ENCODE results near the gene DARS1.
"Not testable (repeated sequence)": the region's sequence is repeated elsewhere in the genome, so short reads cannot be mapped to it uniquely, and the experiment has no call there.

Gene DARS1

DNA sequence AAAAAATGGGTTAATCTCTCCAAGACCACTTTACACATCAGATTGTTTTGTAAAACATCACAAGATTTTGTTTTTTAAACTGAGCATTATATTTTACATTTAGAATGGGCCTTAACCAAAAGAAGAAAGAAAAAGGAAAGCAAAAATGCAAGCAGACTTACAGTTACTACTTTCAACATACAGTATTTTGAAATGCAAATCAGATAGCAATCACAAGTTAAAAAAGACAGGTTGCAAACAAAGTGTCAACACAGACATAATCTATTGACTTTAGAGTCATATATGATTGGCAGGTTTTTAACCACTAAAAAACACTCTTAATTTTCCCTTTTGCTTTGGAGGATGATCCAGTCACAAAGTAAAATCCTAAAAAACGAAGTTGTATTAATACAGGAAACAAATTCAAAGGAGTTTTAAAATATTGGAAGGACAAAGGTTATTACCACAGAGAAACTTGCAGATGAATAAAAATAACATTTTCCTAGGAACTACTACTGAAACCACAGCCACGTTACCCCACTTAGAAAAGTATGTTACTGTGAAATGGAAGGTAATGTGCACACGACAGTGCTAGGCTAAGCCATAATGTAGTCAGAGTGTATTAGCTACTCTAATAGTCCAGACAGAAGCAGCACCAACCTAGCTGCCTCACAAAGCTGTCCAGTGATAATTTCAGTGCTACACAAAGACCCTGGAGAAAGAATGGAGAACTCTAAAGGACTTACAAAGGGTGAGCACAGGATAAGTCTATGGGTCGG is 22.9 kb downstream of the DARS1 start:
- no peak overlapping the region for H3K4me3 ChIP-seq (ENCODE audit: low read length)
- H3K9me3 ChIP-seq (ENCODE audit: low read length) = peaks cover 2% of the 10 kb centered on the region
- no peaks in the 10 kb centered on the region for H3K27me3 ChIP-seq (ENCODE audit: insufficient read depth, low read length)
- peaks cover 4% of the 10 kb centered on the region for H3K36me3 ChIP-seq (ENCODE audit: insufficient read depth, low read length)
- H2AFZ ChIP-seq (ENCODE audit: low read depth, low read length) = no peak overlapping the region
- peaks cover 18% of the 10 kb centered on the region for H3K4me1 ChIP-seq (ENCODE audit: insufficient read depth, low read length)

DNA sequence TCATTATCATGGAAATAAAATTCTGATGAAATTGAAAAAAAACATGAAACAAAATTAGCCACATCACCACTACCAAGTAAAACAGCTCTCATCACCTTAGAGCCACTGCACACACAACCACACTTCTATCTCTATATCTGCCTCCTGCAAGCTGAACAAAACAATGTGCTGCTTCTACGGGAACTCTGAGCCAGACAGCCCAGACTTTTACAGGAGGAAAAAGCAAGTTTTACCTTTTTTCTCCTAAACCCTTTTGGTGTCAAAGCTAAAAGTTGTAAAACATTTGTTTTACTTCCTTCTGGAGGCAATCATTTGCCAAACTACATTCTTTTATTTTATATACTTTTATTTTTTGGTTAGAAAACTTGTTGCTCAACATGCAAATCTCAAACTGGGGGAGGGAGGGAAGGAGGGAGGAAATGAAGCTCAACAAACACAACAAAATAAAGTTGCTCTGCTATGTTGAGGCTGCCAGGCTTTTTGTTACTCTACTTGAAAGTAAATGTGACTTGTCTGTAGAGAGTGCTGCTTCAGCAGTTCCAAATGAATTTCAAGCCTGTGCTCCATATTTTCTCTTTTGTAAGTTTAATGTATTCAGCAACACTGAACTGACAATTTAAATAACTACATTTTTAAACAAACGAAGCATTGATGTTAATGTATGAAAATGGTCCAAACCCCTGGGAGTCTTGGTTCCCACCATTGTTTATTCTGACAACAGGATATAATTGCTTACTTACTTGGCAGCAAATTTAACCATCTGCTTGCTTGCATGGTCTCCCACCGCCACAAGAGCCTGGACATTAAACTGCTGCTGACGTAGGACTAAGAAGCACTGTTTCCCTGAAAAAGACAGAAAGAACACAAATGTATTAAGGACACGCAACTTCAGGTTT is 24.5 kb downstream of the DARS1 start:
- Histone ChIP-seq H2AFZ (ENCODE audit: low read depth, low read length) (no peak overlapping the region), H3K27me3 (ENCODE audit: insufficient read depth, low read length) (no peaks in the 10 kb centered on the region), H3K4me1 (ENCODE audit: insufficient read depth, low read length) (peaks cover 18% of the 10 kb centered on the region), H3K4me3 (ENCODE audit: low read length) (no peak overlapping the region), H3K36me3 (ENCODE audit: insufficient read depth, low read length) (peaks cover 4% of the 10 kb centered on the region), H3K9me3 (ENCODE audit: low read length) (peaks cover 2% of the 10 kb centered on the region)

DNA sequence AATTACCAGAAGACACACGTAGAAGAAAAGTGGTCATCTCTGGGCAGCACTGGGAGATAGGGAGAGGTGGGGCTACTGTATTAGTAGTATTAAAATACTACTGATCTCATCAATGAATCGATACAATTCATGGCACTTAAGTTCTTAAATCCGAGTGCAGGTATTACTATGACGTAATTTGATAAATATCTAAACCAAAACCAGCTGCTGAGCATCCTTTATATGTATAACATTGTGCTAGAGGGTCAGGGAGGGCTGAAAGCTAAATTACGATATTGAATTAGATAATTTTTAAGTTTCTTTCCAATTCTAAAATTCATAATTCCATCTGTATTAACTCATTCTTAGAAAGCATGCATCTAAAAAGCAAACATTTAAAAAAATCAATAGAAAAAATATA is 25.3 kb downstream of the DARS1 start:
- Histone ChIP-seq H2AFZ (ENCODE audit: low read depth, low read length) (no peak overlapping the region), H3K27me3 (ENCODE audit: insufficient read depth, low read length) (no peaks in the 10 kb centered on the region), H3K9me3 (ENCODE audit: low read length) (peaks cover 2% of the 10 kb centered on the region), H3K4me3 (ENCODE audit: low read length) (no peak overlapping the region), H3K36me3 (ENCODE audit: insufficient read depth, low read length) (peaks cover 4% of the 10 kb centered on the region), H3K4me1 (ENCODE audit: insufficient read depth, low read length) (peaks cover 18% of the 10 kb centered on the region)

DNA sequence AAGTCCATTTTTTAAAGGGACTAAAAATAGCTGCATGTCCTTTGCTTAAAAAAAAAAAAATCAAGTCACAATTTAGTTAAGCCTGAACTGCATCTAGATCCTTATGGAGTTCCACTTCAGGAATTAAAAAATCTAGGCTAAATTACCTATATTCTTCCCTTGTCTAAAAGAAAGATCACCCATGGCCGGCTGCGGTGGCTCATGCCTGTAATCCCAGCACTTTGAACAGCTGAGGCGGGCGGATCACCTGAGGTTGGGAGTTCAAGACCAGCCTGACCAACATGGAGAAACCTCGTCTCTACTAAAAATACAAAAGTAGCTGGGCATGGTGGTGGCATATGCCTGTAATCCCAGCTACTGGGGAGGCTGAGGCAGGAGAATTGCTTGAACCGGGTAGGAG is 26.5 kb downstream of the DARS1 start:
- peaks cover 18% of the 10 kb centered on the region for H3K4me1 ChIP-seq (ENCODE audit: insufficient read depth, low read length)
- not testable (repeated sequence) for H3K27me3 ChIP-seq (ENCODE audit: insufficient read depth, low read length); H3K4me3 ChIP-seq (ENCODE audit: low read length); H3K9me3 ChIP-seq (ENCODE audit: low read length); H2AFZ ChIP-seq (ENCODE audit: low read depth, low read length); H3K36me3 ChIP-seq (ENCODE audit: insufficient read depth, low read length)

DNA sequence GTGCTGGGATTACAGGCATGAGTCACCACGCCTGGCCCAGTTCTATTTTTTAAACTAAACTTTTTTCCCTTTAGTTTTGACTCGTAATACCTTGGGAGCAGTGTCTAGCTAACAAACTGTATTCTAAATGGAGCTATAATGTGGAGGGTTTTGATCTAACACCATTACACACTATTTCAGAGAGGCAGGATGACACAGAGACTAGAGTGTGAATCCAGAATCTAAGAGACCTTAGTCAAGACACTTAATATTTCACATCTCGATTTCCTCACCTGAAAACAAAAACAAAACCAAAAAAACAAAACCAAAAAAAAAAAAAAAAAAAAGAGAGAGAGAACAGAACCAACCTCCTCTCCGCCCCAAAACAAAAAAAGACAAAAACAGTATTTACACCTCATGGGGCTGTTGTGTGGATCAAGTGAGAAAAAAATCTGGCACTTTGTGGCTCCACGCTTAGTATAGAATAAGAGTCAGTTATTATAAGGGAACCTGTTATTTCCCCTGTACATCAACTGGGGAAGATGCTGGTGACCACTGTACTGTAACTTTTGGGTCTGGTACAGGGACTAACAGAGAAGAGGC is 31.3 kb downstream of the DARS1 start:
- Histone ChIP-seq H3K4me3 (ENCODE audit: low read length) (no peak overlapping the region), H3K27me3 (ENCODE audit: insufficient read depth, low read length) (no peaks in the 10 kb centered on the region), H3K36me3 (ENCODE audit: insufficient read depth, low read length) (peaks cover 9% of the 10 kb centered on the region), H3K4me1 (ENCODE audit: insufficient read depth, low read length) (no peaks in the 10 kb centered on the region), H3K9me3 (ENCODE audit: low read length) (no peaks in the 10 kb centered on the region), H2AFZ (ENCODE audit: low read depth, low read length) (no peak overlapping the region)

DNA sequence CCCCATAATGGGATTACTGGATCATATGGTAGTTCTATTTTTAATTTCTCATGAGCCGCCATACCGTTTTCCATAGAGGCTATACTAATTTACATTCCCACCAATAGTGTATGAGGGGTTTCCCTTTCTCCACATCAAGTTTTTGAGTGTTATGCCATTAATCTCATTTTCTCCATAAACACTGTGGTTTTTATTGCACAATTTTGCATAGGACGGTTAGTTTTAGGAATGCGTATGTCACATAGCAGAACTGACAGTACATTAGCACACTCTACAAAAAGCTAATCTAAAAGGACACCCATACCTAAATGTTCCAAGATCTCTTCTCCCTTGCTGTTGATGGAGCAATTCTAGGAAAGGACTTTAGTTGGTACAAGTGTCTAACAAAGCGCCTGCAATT is 32.5 kb downstream of the DARS1 start:
- Histone ChIP-seq H3K27me3 (ENCODE audit: insufficient read depth, low read length) (no peaks in the 10 kb centered on the region), H3K4me1 (ENCODE audit: insufficient read depth, low read length) (no peaks in the 10 kb centered on the region), H3K4me3 (ENCODE audit: low read length) (no peak overlapping the region), H3K36me3 (ENCODE audit: insufficient read depth, low read length) (peaks cover 8% of the 10 kb centered on the region), H3K9me3 (ENCODE audit: low read length) (no peaks in the 10 kb centered on the region), H2AFZ (ENCODE audit: low read depth, low read length) (no peak overlapping the region)

DNA sequence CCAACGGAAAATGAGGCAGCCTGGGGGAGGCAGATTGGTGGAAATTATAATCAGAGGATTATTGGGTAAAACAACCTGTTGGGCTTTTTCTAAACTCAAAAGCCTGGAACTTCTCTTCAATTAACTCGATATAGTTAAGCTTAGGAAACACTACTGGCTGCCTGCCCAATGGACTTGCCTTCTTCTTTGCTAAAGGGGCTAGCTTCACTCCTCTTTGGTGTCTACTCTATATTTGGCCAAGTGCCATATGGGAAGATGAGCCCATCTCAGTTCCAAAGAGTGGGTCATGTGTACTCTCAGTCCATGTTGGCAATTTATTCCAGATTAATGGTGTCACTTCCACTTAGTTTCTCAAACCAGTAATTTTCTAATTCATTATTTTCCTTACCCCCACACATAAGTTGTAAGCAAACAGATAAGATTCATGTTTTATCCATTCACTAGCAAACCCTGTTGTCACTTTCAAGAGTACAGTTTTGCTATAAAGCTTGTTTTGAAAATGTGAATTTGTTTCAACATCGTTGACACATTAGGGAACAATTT is 34.3 kb downstream of the DARS1 start:
- Histone ChIP-seq H3K4me3 (ENCODE audit: low read length) (no peak overlapping the region), H3K27me3 (ENCODE audit: insufficient read depth, low read length) (no peaks in the 10 kb centered on the region), H3K4me1 (ENCODE audit: insufficient read depth, low read length) (no peaks in the 10 kb centered on the region), H3K36me3 (ENCODE audit: insufficient read depth, low read length) (peaks cover 8% of the 10 kb centered on the region), H2AFZ (ENCODE audit: low read depth, low read length) (no peak overlapping the region), H3K9me3 (ENCODE audit: low read length) (no peaks in the 10 kb centered on the region)

DNA sequence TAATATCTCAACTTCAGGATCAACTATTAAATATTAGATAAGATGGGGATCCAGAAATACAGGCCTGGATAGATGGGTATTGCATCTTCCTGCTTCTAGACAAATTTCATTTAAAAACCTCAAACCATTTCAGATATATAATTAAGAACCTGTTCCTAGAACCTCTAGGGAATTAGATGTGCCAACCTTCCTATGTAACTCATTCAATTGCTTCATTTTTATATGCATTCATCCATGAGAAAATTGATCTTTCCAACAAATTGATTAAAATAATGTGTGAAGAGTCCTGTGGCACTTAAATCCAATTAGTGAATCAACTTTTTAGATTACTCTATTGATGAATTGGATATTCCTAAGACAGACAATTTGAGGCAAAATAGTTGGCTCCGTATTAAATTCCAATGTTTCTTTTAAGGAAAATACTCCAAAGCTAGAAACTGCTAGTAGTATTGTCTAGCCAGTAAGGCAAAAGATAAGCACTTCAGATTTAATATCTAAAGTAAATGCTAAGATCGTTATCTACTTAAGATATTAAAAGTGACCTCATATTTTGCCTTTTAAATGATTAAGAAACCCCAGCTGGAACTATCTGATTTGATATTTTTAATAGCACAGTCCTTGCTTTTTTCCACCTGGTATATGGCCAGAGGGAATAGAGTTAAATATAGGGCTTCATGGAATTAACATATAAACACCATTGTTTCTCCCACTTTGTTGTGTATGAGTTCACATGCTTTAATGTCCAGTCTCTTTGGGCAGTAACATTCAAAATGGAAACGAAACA is 35.8 kb downstream of the DARS1 start:
- Histone ChIP-seq H2AFZ (ENCODE audit: low read depth, low read length) (no peak overlapping the region), H3K27me3 (ENCODE audit: insufficient read depth, low read length) (no peaks in the 10 kb centered on the region), H3K36me3 (ENCODE audit: insufficient read depth, low read length) (peaks cover 8% of the 10 kb centered on the region), H3K4me3 (ENCODE audit: low read length) (no peak overlapping the region), H3K4me1 (ENCODE audit: insufficient read depth, low read length) (no peaks in the 10 kb centered on the region), H3K9me3 (ENCODE audit: low read length) (no peaks in the 10 kb centered on the region)

DNA sequence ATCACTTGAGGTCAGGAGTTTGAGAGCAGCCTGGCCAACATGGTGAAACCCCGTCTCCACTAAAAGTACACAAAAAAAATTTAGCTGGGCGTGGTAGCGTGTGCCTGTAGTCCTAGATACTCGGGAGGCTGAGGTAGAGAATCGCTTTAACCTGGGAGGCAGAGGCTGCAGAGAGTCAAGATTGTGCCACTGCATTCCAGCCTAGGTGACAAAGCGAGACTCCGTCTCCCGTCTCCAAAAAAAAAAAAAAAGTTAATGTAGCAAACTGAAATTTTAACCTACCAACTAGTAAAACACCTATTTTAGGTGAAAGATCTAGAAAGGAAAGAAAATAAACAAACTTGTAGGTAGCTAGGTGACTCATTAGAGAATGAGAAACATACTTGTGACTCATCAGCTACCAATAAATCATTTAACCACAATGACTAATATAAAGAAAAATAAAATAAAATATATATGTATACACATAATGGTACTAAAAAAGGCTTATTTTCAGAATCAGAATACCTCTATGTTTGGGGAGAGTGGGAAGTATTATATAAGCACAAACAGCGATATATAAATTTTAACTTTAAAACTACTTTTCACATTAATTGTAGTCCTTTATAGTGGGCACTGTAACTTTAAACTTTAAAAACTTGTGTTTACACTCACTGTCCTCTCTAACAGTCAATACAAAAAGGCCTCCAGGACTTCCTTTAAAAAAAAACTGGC is 36.6 kb downstream of the DARS1 start:
- H3K27me3 ChIP-seq (ENCODE audit: insufficient read depth, low read length) = no peaks in the 10 kb centered on the region
- no peak overlapping the region for H2AFZ ChIP-seq (ENCODE audit: low read depth, low read length)
- H3K9me3 ChIP-seq (ENCODE audit: low read length) = no peaks in the 10 kb centered on the region
- H3K4me1 ChIP-seq (ENCODE audit: insufficient read depth, low read length) = no peaks in the 10 kb centered on the region
- peaks cover 8% of the 10 kb centered on the region for H3K36me3 ChIP-seq (ENCODE audit: insufficient read depth, low read length)
- H3K4me3 ChIP-seq (ENCODE audit: low read length) = no peak overlapping the region

DNA sequence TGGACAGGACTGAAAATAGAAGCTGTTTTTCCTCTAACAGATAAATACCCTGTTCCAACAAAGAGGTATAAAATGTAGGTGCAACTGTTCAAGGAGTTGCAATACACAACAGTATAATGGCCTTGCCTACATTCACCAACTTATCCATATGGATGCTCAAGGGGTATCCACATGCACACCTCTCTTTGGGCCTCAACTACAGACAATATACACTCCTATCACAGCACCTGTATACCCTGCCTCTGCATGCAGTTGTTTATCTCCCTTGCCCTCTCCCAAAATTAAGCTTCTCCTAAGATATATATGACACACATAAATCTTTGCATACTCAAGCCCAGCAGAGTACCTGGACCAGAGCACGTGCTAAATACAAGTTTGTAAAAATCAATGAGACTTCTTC is 37.3 kb downstream of the DARS1 start:
- Histone ChIP-seq H2AFZ (ENCODE audit: low read depth, low read length) (no peak overlapping the region), H3K27me3 (ENCODE audit: insufficient read depth, low read length) (no peaks in the 10 kb centered on the region), H3K4me3 (ENCODE audit: low read length) (no peak overlapping the region), H3K36me3 (ENCODE audit: insufficient read depth, low read length) (peaks cover 8% of the 10 kb centered on the region), H3K4me1 (ENCODE audit: insufficient read depth, low read length) (no peaks in the 10 kb centered on the region), H3K9me3 (ENCODE audit: low read length) (no peaks in the 10 kb centered on the region)

DNA sequence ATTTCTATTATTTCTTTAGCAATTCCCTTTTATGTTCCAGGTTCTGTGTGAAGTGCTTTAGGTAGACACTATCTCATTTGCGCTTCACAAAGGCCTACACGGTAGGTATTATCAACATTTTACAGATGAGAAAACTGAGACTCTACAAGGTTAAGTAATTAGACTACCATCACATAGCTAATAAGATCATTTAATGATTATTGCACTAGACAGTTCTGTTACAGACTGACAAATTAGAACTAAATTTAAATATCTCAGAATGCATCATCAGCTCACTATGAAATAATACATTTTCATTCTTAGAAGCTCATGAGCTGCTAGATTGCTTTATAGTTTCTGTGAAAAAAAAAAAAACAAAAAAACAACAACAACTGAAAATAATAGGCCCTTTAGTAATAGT is 37.9 kb downstream of the DARS1 start:
- H3K4me3 ChIP-seq (ENCODE audit: low read length) = no peak overlapping the region
- no peaks in the 10 kb centered on the region for H3K4me1 ChIP-seq (ENCODE audit: insufficient read depth, low read length)
- no peak overlapping the region for H2AFZ ChIP-seq (ENCODE audit: low read depth, low read length)
- peaks cover 5% of the 10 kb centered on the region for H3K9me3 ChIP-seq (ENCODE audit: low read length)
- H3K27me3 ChIP-seq (ENCODE audit: insufficient read depth, low read length) = no peaks in the 10 kb centered on the region
- H3K36me3 ChIP-seq (ENCODE audit: insufficient read depth, low read length) = peaks cover 13% of the 10 kb centered on the region

DNA sequence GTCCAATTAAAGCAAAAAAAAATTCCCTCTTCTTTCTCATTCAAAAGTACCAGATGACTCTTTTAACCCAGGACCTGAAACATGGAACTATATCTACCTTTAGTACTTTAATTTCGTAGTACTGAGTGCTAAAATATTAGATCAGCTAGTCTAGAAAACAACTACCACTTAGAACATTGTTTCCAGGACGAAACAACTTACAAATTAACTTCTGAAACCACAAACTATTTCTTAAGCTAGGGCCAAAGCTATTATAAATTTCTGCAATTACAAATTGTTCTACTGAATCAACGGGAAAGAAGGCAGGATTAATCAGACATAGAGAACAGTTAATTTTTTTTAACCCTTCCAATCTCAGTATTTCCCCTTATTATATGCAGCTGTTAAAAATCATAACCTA is 39.9 kb downstream of the DARS1 start:
- Histone ChIP-seq H3K9me3 (ENCODE audit: low read length) (peaks cover 5% of the 10 kb centered on the region), H3K4me1 (ENCODE audit: insufficient read depth, low read length) (no peaks in the 10 kb centered on the region), H3K36me3 (ENCODE audit: insufficient read depth, low read length) (peaks cover 7% of the 10 kb centered on the region), H2AFZ (ENCODE audit: low read depth, low read length) (no peak overlapping the region), H3K27me3 (ENCODE audit: insufficient read depth, low read length) (no peaks in the 10 kb centered on the region), H3K4me3 (ENCODE audit: low read length) (no peak overlapping the region)
